HCT116 (cell line): Measurements from ENCODE around the gene NOXA1. TPM values are rescaled to one million over a fixed set of nuclear protein-coding genes. Genes with fewer than 3 reads are reported as not detected.

Experiments
- ATAC-seq: fragments of 200-7000 bp; cut with Tn5 transposase; 2 replicates; pipeline ENCODE4 v1.9.1; 2020; ENCODE audit warnings: mild to moderate bottlenecking, moderate library complexity
- BruUV-seq: library from RNA; stranded (reverse); fragments of 400-500 nt; replicated peaks from 2 replicates; lab custom pipeline; 2021; lab: Mats Ljungman, UMichigan
- CTCF ChIA-PET: fragments of 300-600 bp; sonication (Branson Sonifier 250); formaldehyde crosslinking; loops from one replicate; lab custom pipeline; 2021; ENCODE audit warnings: antibody characterized with exemption; lab: Charles Lee
- POLR2A ChIA-PET: fragments of 300-600, 350-600 bp; sonication (Branson Sonifier 250); formaldehyde crosslinking; loops from one replicate; lab custom pipeline; 2021; ENCODE audit warnings: antibody characterized with exemption; lab: Charles Lee
- RAD21 ChIA-PET, 2 experiments: fragments of 300-600 bp; sonication (Branson Sonifier 250); formaldehyde crosslinking; loops; one replicate each; lab custom pipeline; 2023; ENCODE audit warnings: low total read pairs in 2 of 2; ENCODE audit not compliant: uncharacterized antibody in 2 of 2, unreplicated experiment in 2 of 2, low non-redundant PET in 1 of 2; lab: Charles Lee
- DNase-seq: peaks from one replicate; pipeline ENCODE4 v3.0.0-alpha.2; 2010; ENCODE audit warnings: low read depth, low spot score
- H2AFZ ChIP-seq: fragments of 200-600 bp; shearing (Covaris generic), sonication (generic); 2 replicates; pipeline ENCODE4 v1.6.1; 2017; ENCODE audit warnings: low read depth, mixed run types, mixed read lengths, antibody characterized with exemption, low read length; ENCODE audit not compliant: poor library complexity, severe bottlenecking
- H3K27ac ChIP-seq: 2 replicates; pipeline ENCODE4 v1.5.1; 2012; ENCODE audit warnings: low read depth, low read length
- H3K27me3 ChIP-seq: fragments of 200-600 bp; sonication (generic); 2 replicates; pipeline ENCODE4 v1.6.1; 2016; ENCODE audit warnings: mixed run types, low read length, mixed read lengths; ENCODE audit not compliant: insufficient read depth
- H3K36me3 ChIP-seq, 2 experiments: fragments of 200-500 bp in 1 of 2; fragments of 200-600 bp in 1 of 2; sonication (Bioruptor generic) in 1 of 2; sonication (generic) in 1 of 2; 2 replicates each; pipeline versions ENCODE4 v1.5.1 to v1.6.1; 2014 to 2016; ENCODE audit warnings: low read length in 2 of 2, inconsistent platforms in 1 of 2, mixed read lengths in 1 of 2, mixed run types in 1 of 2; ENCODE audit not compliant: insufficient read depth in 2 of 2, control insufficient read depth in 1 of 2
- H3K4me1 ChIP-seq, 2 experiments: fragments of 200-600 bp in 1 of 2; sonication (generic) in 1 of 2; 2 replicates each; pipeline versions ENCODE4 v1.5.1 to v1.6.1; 2012 to 2017; ENCODE audit warnings: low read length in 2 of 2, inconsistent platforms in 1 of 2, mild to moderate bottlenecking in 1 of 2, mixed read lengths in 1 of 2, mixed run types in 1 of 2, moderate library complexity in 1 of 2; ENCODE audit not compliant: insufficient read depth in 2 of 2, control insufficient read depth in 1 of 2
- H3K4me2 ChIP-seq: fragments of 200-600 bp; sonication (generic); 2 replicates; pipeline ENCODE4 v1.6.1; 2017; ENCODE audit warnings: mixed run types, low read length, mixed read lengths
- H3K4me3 ChIP-seq, 2 experiments: fragments of 200-600 bp in 1 of 2; sonication (generic) in 1 of 2; replicated peaks in 1 of 2; 2 replicates each; pipeline ENCODE4 v1.5.1; 2011 to 2016; ENCODE audit warnings: low read length in 2 of 2, control low read depth in 1 of 2, low read depth in 1 of 2, mild to moderate bottlenecking in 1 of 2, mixed read lengths in 1 of 2, mixed run types in 1 of 2
- H3K79me2 ChIP-seq: fragments of 200-600 bp; sonication (generic); 2 replicates; pipeline ENCODE4 v1.6.1; 2017; ENCODE audit warnings: mild to moderate bottlenecking, mixed run types, low read length, moderate library complexity, mixed read lengths; ENCODE audit not compliant: insufficient read depth
- H3K9ac ChIP-seq: fragments of 200-600 bp; sonication (generic); 2 replicates; pipeline ENCODE4 v1.6.1; 2016; ENCODE audit warnings: low read length, mixed read lengths
- H3K9me2 ChIP-seq: fragments of 200-600 bp; sonication (generic), shearing (Covaris generic); 2 replicates; pipeline ENCODE4 v1.6.1; 2017; ENCODE audit warnings: mixed run types, mild to moderate bottlenecking, moderate library complexity; ENCODE audit not compliant: insufficient read depth
- H3K9me3 ChIP-seq, 2 experiments: fragments of 200-500 bp in 1 of 2; fragments of 200-600 bp in 1 of 2; sonication (Bioruptor generic) in 1 of 2; sonication (generic) in 1 of 2; 2 replicates each; pipeline ENCODE4 v1.6.1; 2014 to 2017; ENCODE audit warnings: low read length in 2 of 2, mixed read lengths in 2 of 2, inconsistent platforms in 1 of 2, low read depth in 1 of 2, mild to moderate bottlenecking in 1 of 2, mixed run types in 1 of 2, moderate library complexity in 1 of 2; ENCODE audit not compliant: control insufficient read depth in 1 of 2, insufficient read depth in 1 of 2
- H4K20me1 ChIP-seq: fragments of 200-600 bp; sonication (generic), shearing (Covaris generic); 2 replicates; pipeline ENCODE4 v1.6.1; 2017; ENCODE audit warnings: mixed run types, mild to moderate bottlenecking, moderate library complexity; ENCODE audit not compliant: insufficient read depth
- CEBPB ChIP-seq: IDR thresholded peaks from 2 replicates; pipeline ENCODE4 v1.6.1; 2012; ENCODE audit warnings: low read depth
- EZH2 ChIP-seq: fragments of 200-600 bp; sonication (generic); IDR thresholded peaks from 2 replicates; pipeline ENCODE4 v1.6.1; 2017; ENCODE audit warnings: antibody characterized with exemption, mixed run types
- EZH2phosphoT487 ChIP-seq: fragments of 200-600 bp; IDR thresholded peaks from 2 replicates; pipeline ENCODE4 v1.6.1; 2018; ENCODE audit warnings: antibody characterized with exemption, borderline replicate concordance
- POLR2AphosphoS5 ChIP-seq: IDR thresholded peaks from 2 replicates; pipeline ENCODE4 v1.6.1; 2011; ENCODE audit warnings: mild to moderate bottlenecking, low read depth, low read length, moderate library complexity
- SIN3A ChIP-seq: IDR thresholded peaks from 2 replicates; pipeline ENCODE4 v1.6.1; 2012; ENCODE audit warnings: low read depth
- SP1 ChIP-seq: IDR thresholded peaks from 2 replicates; pipeline ENCODE4 v1.6.1; 2012; ENCODE audit warnings: low read depth
- SRF ChIP-seq: IDR thresholded peaks from 2 replicates; pipeline ENCODE4 v1.6.1; 2012; ENCODE audit warnings: low read depth
- TCF7L2 ChIP-seq: IDR thresholded peaks from 2 replicates; pipeline ENCODE4 v1.7.0; 2011; ENCODE audit warnings: borderline replicate concordance, inconsistent platforms; ENCODE audit not compliant: insufficient read depth, insufficient read length; ENCODE audit errors: extremely low read depth
- YY1 ChIP-seq: IDR thresholded peaks from 2 replicates; pipeline ENCODE4 v1.6.1; 2011; ENCODE audit warnings: low read length, low read depth, moderate library complexity, mild to moderate bottlenecking; ENCODE audit not compliant: insufficient replicate concordance; ENCODE audit errors: extremely low read depth
- ZFX ChIP-seq: fragments of 450-650 bp; IDR thresholded peaks from 2 replicates; pipeline ENCODE4 v1.6.1; 2017
- intact Hi-C: fragments of 100-400 bp; cut with micrococcal nuclease; formaldehyde crosslinking; loops from 2 replicates; pipeline ENCODE4 v1.10.0; 2022
- total RNA-seq: library from RNA; stranded (reverse); gene quantifications from one replicate; pipeline ENCODE4 v1.2.1, GENCODE V29; 2021; ENCODE audit not compliant: unreplicated experiment
- TF ChIP-seq, protein P1 (sequence below): IDR thresholded peaks from 2 replicates; pipeline ENCODE4 v1.6.1; 2012
- TF ChIP-seq, protein P2 (sequence below): IDR thresholded peaks from 2 replicates; pipeline ENCODE4 v1.6.1; 2012; ENCODE audit warnings: low read depth

NOXA1 gene
- total RNA-seq, 1 experiment from 2014 or later = 13.2 TPM

DNA sequence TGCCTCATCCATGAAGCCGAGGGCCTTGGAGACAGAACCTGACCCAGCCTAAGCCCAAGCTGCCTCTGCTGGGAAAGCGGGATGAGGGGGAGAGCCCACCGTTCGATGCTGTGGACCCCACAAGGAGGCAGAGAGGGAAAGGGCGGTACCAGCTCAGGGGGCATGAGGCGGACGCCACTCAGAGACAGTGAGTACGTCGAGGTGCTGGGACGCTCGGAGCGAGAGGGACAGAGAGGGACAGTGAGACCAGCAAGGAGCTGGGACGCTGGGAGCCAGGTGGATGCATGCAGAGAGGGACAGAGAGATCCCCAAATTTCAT, 33.8 kb upstream of the NOXA1 start:
- Histone ChIP-seq H3K9me3 (no peaks in the 10 kb centered on the region), H3K4me2 (no peak overlapping the region), H3K27me3 (no peaks in the 10 kb centered on the region), H3K36me3 (no peaks in the 10 kb centered on the region), H3K4me1 (no peaks in the 10 kb centered on the region), H3K9ac (no peak overlapping the region), H4K20me1 (no peaks in the 10 kb centered on the region), H3K79me2 (no peaks in the 10 kb centered on the region), H2AFZ (no peak overlapping the region), H3K4me3 (no peak overlapping the region), H3K9me2 (no peaks in the 10 kb centered on the region), H3K27ac (no peak overlapping the region)
- CTCF ChIA-PET = no interaction called here
- no TSS peak for BruUV-seq
- RAD21 ChIA-PET = no interaction called here
- ATAC-seq = no peak
- TF ChIP-seq ZFX (no peak), SRF (no peak), YY1 (no peak), EZH2 (no peak), POLR2AphosphoS5 (no peak), TCF7L2 (no peak), SIN3A (no peak), CEBPB (no peak)
- POLR2A ChIA-PET = no interaction called here
- intact Hi-C loops = no loop called here
- no peak for DNase-seq

DNA sequence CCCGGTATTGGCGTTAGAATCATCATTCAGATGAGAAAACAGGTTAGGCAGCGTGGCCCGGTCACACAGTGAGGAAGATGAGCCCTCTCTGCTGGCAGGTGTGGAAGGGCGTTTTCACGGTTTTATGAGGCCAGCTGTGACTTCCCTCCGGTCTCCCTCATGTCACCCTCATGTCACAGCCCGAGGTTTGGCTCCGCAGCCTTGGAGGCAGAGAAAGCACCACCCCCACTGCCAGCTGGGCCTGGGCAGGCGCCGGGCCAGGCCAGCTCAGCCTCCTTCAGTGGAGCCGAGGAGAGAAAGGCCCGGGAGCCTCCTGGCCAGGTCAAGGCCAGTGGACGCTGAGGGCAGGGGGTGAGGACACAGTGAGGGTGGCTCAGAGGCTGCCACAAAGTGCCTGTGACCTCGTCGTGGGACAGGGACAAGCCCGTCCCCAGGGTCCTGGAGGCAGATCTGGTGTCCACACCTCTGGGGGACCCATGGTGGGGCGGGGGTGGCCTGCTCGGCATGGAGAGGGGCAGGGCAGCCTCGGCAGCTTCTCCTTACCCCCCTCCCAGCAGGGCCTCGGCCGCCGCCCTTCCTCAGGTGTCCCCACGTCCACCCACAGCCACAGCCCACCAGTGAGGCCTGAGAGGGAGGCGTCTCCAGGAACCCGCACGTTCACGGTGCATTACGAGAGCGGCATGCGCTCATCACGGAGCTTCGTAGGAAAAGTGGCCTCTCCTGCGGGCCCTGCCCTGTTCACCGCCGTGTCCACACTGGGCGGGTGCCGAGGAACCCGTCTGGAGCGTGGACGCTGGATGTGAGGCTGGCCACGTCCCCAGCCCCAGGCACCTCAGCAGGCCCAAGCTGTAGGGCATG, 32.4 kb upstream of the NOXA1 start:
- intact Hi-C loops = no loop called here
- H4K20me1 ChIP-seq = no peaks in the 10 kb centered on the region
- H3K27me3 ChIP-seq = no peaks in the 10 kb centered on the region
- TF ChIP-seq YY1 (no peak), SIN3A (no peak), EZH2phosphoT487 (no peak), SP1 (no peak)
- TF ChIP-seq, protein P1, sequence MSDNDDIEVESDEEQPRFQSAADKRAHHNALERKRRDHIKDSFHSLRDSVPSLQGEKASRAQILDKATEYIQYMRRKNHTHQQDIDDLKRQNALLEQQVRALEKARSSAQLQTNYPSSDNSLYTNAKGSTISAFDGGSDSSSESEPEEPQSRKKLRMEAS = no peak
- TF ChIP-seq, protein P2, sequence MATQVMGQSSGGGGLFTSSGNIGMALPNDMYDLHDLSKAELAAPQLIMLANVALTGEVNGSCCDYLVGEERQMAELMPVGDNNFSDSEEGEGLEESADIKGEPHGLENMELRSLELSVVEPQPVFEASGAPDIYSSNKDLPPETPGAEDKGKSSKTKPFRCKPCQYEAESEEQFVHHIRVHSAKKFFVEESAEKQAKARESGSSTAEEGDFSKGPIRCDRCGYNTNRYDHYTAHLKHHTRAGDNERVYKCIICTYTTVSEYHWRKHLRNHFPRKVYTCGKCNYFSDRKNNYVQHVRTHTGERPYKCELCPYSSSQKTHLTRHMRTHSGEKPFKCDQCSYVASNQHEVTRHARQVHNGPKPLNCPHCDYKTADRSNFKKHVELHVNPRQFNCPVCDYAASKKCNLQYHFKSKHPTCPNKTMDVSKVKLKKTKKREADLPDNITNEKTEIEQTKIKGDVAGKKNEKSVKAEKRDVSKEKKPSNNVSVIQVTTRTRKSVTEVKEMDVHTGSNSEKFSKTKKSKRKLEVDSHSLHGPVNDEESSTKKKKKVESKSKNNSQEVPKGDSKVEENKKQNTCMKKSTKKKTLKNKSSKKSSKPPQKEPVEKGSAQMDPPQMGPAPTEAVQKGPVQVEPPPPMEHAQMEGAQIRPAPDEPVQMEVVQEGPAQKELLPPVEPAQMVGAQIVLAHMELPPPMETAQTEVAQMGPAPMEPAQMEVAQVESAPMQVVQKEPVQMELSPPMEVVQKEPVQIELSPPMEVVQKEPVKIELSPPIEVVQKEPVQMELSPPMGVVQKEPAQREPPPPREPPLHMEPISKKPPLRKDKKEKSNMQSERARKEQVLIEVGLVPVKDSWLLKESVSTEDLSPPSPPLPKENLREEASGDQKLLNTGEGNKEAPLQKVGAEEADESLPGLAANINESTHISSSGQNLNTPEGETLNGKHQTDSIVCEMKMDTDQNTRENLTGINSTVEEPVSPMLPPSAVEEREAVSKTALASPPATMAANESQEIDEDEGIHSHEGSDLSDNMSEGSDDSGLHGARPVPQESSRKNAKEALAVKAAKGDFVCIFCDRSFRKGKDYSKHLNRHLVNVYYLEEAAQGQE = no peak
- ChIA-PET CTCF (no interaction called here), POLR2A (no interaction called here), RAD21 (no interaction called here)
- no peaks in the 10 kb centered on the region for H3K36me3 ChIP-seq
- H3K9me2 ChIP-seq = no peaks in the 10 kb centered on the region
- H3K4me2 ChIP-seq = no peak overlapping the region
- no TSS peak for BruUV-seq
- no peak overlapping the region for H3K9ac ChIP-seq
- H3K4me3 ChIP-seq = no peak overlapping the region
- no peaks in the 10 kb centered on the region for H3K9me3 ChIP-seq
- no peaks in the 10 kb centered on the region for H3K79me2 ChIP-seq
- H3K27ac ChIP-seq = no peak overlapping the region
- no peaks in the 10 kb centered on the region for H3K4me1 ChIP-seq
- ATAC-seq (no peak), DNase-seq (no peak)
- H2AFZ ChIP-seq = no peak overlapping the region
